Endodermal cell (in vitro differentiated cells): Measurements from ENCODE around the gene CINP. TPM values are rescaled to one million over a fixed set of nuclear protein-coding genes. Genes with fewer than 3 reads are reported as not detected.

ENCODE experiments used
- DNase-seq: peaks from one replicate; pipeline ENCODE4 v3.0.0-alpha.2; 2017
- H3K27ac ChIP-seq: 2 replicates; pipeline ENCODE4 v1.5.1; 2013; ENCODE audit warnings: mild to moderate bottlenecking, low read depth, low read length, moderate library complexity
- H3K27me3 ChIP-seq: 2 replicates; pipeline ENCODE4 v1.6.1; 2013; ENCODE audit warnings: mild to moderate bottlenecking, low read length, moderate library complexity; ENCODE audit not compliant: insufficient read depth, control insufficient read depth, poor library complexity, severe bottlenecking
- H3K36me3 ChIP-seq: 2 replicates; pipeline ENCODE4 v1.7.0; 2013; ENCODE audit warnings: mild to moderate bottlenecking, low read length, moderate library complexity; ENCODE audit not compliant: control insufficient read depth, insufficient read depth
- H3K4me1 ChIP-seq: one replicate; pipeline ENCODE4 v1.7.0; 2013; ENCODE audit warnings: low read length; ENCODE audit not compliant: control insufficient read depth, insufficient read depth
- H3K4me3 ChIP-seq: 2 replicates; pipeline ENCODE4 v1.5.1; 2013; ENCODE audit warnings: mild to moderate bottlenecking, low read length, moderate library complexity
- H3K9ac ChIP-seq: 2 replicates; pipeline ENCODE4 v1.6.1; 2013; ENCODE audit warnings: mild to moderate bottlenecking, low read length, moderate library complexity; ENCODE audit not compliant: poor library complexity, severe bottlenecking; ENCODE audit errors: extremely low read depth
- H3K9me3 ChIP-seq: 2 replicates; pipeline ENCODE4 v1.6.1; 2013; ENCODE audit warnings: mild to moderate bottlenecking, low read length, moderate library complexity; ENCODE audit not compliant: control insufficient read depth
- H3K27ac Mint-ChIP-seq: 2 replicates; pipeline ENCODE4 v1.8.0; 2020; ENCODE audit warnings: mixed read lengths
- H3K27me3 Mint-ChIP-seq: 2 replicates; pipeline ENCODE4 v1.8.0; 2021; ENCODE audit warnings: mild to moderate bottlenecking, mixed read lengths; ENCODE audit not compliant: insufficient read depth
- H3K36me3 Mint-ChIP-seq: 2 replicates; pipeline ENCODE4 v1.8.0; 2020; ENCODE audit warnings: low read depth, mixed read lengths
- H3K4me1 Mint-ChIP-seq: 2 replicates; pipeline ENCODE4 v1.8.0; 2020; ENCODE audit warnings: mixed read lengths
- H3K4me3 Mint-ChIP-seq: 2 replicates; pipeline ENCODE4 v1.8.0; 2020; ENCODE audit warnings: mild to moderate bottlenecking, moderate library complexity, mixed read lengths
- H3K9me3 Mint-ChIP-seq: 2 replicates; pipeline ENCODE4 v1.8.0; 2020; ENCODE audit warnings: mild to moderate bottlenecking, mixed read lengths
- WGBS, 2 experiments: methylation state at CpG; one replicate each; pipeline versions ENCODE4 v1.1.5 to v1.1.7; 2013; ENCODE audit warnings: missing lambda C conversion rate in 2 of 2, mixed read lengths in 1 of 2; ENCODE audit not compliant: insufficient coverage in 1 of 2, insufficient read length in 1 of 2; 5-methylcytosine and 5-hydroxymethylcytosine counted together
- total RNA-seq, 2 donors: library from RNA; stranded (reverse); fragmentation: NEBNext Ultra II Directional in 1 of 2; extraction: Animal tissue kit (Norgen Biotek cat#: 25700) in 1 of 2; gene quantifications; 2 replicates in 1 of 2; 3 replicates in 1 of 2; pipeline ENCODE4 v1.2.1, GENCODE V29; 2021
- TF ChIP-seq, protein P1 (sequence below): fragments of 200-600 bp; sonication (generic); conservative IDR thresholded peaks from 2 replicates; pipeline ENCODE4 v1.5.0; 2021; ENCODE audit warnings: antibody characterized with exemption, mild to moderate bottlenecking

Gene CINP
- total RNA-seq, 2 donors from 2014 or later = 33.3 to 38.3 TPM

DNA sequence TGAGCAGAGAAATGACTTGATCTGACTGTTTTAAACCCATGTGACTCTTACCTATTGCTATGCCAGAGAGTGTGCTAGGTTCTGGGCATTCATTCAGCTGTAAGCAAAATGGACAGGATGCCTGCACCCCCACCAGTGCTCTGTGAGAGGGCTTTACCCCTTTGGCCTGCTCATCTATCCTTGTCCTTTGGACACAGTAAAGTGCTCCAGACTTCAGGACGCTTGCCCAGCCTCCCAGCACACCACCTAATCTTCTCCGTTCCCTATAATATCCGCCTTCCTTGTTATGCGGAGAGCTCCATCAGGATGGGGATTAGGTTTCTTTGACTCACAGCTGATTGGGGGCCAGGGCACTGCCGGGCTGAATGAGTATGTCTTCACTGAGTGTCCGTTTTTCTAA, 47.6 kb downstream of the CINP start:
- Mint-ChIP-seq H3K4me3 (peak overlapping the region; percentile 56), H3K36me3 (no peaks in the 10 kb centered on the region), H3K27me3 (peaks cover 12% of the 10 kb centered on the region), H3K27ac (no peak overlapping the region), H3K9me3 (no peaks in the 10 kb centered on the region), H3K4me1 (peaks cover 20% of the 10 kb centered on the region)
- DNase-seq = peak; percentile 52
- Histone ChIP-seq H3K27ac (no peak overlapping the region), H3K4me3 (no peak overlapping the region), H3K4me1 (peaks cover 2% of the 10 kb centered on the region), H3K27me3 (no peaks in the 10 kb centered on the region), H3K9ac (no peak overlapping the region), H3K36me3 (no peaks in the 10 kb centered on the region), H3K9me3 (no peaks in the 10 kb centered on the region)
- TF ChIP-seq, protein P1, sequence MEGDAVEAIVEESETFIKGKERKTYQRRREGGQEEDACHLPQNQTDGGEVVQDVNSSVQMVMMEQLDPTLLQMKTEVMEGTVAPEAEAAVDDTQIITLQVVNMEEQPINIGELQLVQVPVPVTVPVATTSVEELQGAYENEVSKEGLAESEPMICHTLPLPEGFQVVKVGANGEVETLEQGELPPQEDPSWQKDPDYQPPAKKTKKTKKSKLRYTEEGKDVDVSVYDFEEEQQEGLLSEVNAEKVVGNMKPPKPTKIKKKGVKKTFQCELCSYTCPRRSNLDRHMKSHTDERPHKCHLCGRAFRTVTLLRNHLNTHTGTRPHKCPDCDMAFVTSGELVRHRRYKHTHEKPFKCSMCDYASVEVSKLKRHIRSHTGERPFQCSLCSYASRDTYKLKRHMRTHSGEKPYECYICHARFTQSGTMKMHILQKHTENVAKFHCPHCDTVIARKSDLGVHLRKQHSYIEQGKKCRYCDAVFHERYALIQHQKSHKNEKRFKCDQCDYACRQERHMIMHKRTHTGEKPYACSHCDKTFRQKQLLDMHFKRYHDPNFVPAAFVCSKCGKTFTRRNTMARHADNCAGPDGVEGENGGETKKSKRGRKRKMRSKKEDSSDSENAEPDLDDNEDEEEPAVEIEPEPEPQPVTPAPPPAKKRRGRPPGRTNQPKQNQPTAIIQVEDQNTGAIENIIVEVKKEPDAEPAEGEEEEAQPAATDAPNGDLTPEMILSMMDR = no peak
- 86 to 97% methylated on average over 5 to 6 of the region's 6 CpGs for WGBS, 2 experiments

DNA sequence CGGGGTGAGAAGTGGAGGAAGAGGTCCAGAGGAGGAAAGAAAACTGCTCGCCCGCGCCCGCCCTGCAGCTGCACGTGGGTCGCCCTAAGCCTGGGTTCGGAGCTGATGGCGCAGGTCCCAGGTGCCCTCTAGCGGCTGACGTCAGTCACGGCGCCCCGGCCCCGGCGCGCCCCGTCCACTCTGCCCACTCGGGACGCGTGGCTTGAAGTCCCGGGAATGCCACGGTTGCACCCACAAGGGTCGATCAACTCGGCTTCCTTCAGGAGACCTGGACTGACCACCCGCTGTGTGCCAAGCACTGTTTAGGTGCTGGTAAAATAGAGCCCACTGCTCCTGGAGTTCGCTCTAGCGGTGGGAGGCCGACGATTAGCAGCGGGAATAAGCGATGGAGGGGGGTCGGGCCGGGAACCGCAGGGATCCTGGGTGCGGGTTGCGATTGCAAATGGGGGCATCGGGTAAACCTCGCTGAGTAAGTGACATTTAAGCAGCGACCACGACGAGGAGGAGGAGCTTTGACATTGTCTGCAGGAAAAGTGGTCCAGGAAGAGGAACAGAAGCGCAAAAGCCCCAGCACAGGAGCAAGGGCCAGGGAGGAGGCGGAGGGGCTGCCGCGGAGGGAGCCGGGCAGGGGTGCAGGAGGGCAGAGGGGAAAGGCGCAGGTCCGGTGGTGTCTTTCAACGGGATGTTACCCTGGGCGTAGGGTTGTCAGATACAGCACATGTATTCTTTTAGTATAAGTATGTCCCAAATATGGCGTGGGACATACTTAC, 48.3 kb downstream of the CINP start:
- H3K36me3 ChIP-seq = no peaks in the 10 kb centered on the region
- 13 to 14% methylated on average over 31 to 52 of the region's 52 CpGs for WGBS, 2 experiments
- Mint-ChIP-seq H3K27me3 (peaks cover 12% of the 10 kb centered on the region), H3K27ac (peak overlapping the region; percentile 50), H3K4me3 (peak overlapping the region; percentile 56), H3K9me3 (no peaks in the 10 kb centered on the region), H3K36me3 (no peaks in the 10 kb centered on the region), H3K4me1 (peaks cover 20% of the 10 kb centered on the region)
- TF ChIP-seq, protein P1 = peak; percentile 100
- H3K27me3 ChIP-seq = no peaks in the 10 kb centered on the region
- peaks cover 2% of the 10 kb centered on the region for H3K4me1 ChIP-seq
- H3K9ac ChIP-seq = no peak overlapping the region
- no peaks in the 10 kb centered on the region for H3K9me3 ChIP-seq
- H3K4me3 ChIP-seq = peak overlapping the region; percentile 83
- H3K27ac ChIP-seq = no peak overlapping the region
- peak; percentile 91 for DNase-seq

DNA sequence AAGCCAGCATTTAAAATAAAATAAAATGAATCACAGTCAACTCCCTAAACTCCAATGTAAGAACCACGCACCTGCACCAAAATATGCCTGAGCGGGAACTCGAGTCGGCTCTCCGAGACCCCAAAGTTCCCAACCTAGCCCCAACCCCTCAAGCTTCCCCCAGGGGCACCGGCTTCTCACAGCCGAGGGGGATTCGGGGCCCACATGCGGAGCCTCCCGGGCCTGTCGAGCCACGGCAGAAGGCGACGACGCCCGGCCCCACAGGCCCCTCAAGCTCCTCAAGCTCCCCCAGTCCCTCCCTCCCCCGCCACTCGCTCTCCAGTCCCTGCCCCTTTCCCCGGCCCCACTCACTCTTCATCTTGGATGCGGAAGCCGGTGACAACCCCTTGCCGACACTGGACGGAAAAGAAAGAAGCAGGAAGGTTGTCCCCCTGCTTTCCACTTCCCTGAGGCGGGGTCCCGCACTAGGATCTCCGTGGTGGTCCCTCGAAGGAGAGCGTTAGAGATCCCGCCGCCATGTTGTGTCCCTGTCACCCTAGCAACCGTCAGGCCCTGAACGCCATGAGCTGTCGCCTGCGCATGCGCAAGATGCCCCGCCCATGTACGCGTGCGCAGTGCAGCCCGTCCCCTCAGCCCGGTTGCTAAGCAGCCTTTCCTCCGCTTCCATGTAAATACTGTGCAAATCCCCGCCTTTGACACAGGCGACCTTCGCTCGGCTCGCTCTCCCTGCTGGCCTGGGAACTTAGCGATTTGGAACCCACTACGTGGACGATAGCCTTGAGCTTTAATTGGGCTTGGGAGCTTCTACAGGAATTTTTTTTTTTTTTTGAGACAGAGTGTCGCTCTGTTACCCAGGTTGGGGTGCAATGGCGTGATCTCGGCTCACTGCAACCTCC, 57.8 kb downstream of the CINP start, which contains the start of gene MOK:
Gene MOK, minus strand, starts transcription at position 554 of the 896 bp plus-strand sequence. Its CDS starts 196 bp downstream, at position 358.
- Mint-ChIP-seq H3K4me3 (peak within 1 kb of the TSS; percentile 88), H3K27ac (peak within 1 kb of the TSS; percentile 92), H3K4me1 (peaks cover 4% of the 10 kb centered on the region), H3K9me3 (no peaks in the 10 kb centered on the region), H3K36me3 (no peaks in the 10 kb centered on the region), H3K27me3 (peaks cover 9% of the 10 kb centered on the region)
- TF ChIP-seq, protein P1 = no peak
- Histone ChIP-seq H3K4me1 (no peaks in the 10 kb centered on the region), H3K27ac (peak within 1 kb of the TSS; percentile 85), H3K36me3 (no peaks in the 10 kb centered on the region), H3K27me3 (no peaks in the 10 kb centered on the region), H3K9me3 (no peaks in the 10 kb centered on the region), H3K9ac (peak within 1 kb of the TSS; percentile 89), H3K4me3 (peak within 1 kb of the TSS; percentile 83)
- DNase-seq = peak; percentile 99
- 4% methylated on average over 25 to 53 of the region's 53 CpGs for WGBS, 2 experiments
